ENCODE measurements around the gene CD72. TPM values are rescaled to one million over a fixed set of nuclear protein-coding genes. Genes with fewer than 3 reads are reported as not detected.
"Not testable (repeated sequence)": the region's sequence is repeated elsewhere in the genome, so short reads cannot be mapped to it uniquely, and the experiment has no call there.

CD72 gene
- total RNA-seq, 2 donors from 2014 or later: 3.3 to 3.9 TPM

DNA sequence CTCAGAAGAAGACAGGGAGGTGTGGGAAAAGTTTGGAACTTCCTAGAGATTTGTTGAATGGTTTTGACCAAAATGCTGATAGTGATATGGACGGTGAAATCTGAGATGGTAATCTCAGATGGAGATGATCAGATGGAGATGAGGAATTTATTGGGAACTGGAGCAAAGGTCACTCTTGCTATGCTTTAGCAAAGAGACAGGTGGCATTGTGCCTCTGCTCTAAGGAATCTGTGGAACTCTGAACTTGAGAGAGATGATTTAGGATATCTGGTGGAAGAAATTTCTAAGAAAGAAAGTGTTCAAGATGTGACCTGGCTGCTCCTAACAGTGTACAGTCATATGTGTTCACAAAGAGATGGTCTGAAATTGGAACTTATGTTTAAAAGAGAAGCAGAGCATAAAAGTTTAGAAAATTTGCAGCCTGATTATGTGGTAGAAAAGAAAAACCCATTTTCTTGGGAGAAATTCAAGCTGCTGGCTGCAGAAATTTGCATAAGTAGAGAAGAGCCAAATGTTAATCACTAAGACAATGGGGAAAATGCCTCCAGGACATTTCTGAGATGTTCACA is 38.5 kb downstream of the CD72 start:
- H3K27me3 ChIP-seq; H3K4me1 ChIP-seq; H3K36me3 ChIP-seq (replicated peaks in 1 of 2; ENCODE audit: insufficient read depth in 1 of 2, low read depth in 2 of 2); H3K27ac ChIP-seq; H3K4me3 ChIP-seq; ATAC-seq; H3K9me3 ChIP-seq; intact Hi-C loops (cut with DNase I); DNase-seq: not testable (repeated sequence)
- WGBS, 2 donors: 95 to 97% methylated on average over 1 of the region's 1 CpG

DNA sequence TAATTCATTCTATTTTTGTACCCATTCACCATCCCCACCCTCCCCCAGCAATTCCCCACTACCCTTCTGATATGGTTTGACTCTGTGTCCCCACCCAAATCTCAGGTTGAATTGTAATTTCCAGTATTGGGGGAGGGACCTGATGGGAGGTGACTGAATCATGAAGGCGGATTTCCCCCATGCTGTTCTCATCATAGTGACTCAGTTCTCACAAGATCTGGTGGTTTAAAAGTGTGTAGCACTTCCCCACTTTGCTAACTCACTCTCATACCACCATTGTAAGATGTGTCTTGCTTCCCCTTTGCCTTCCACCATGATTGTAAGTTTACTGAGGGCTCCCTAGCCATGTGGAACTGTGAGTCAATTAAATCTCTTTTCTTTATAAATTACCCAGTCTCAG is 39.1 kb downstream of the CD72 start:
- 94 to 100% methylated on average over 1 of the region's 1 CpG for WGBS, 2 donors
- no peak for DNase-seq

DNA sequence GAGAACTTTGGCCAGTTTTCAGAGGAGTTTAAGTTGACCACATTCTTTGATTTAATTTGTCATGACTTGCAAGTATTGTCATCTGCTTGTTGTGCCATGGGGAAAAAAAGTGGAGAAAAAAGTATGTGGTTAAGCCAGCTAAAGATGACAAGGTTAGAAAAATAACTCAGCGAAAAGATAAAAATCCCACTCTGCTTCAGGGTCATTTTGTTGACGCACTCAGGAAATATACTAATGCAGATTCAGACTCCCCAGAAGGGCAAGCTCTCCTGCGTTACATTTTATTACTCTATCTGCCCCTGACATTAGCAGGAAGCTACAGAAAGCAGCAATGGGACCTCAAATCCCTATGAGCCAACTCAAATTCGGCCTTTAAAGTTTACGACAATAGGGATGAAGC is 40.7 kb downstream of the CD72 start:
- DNase-seq (no peak), ATAC-seq (no peak)
- no peaks in the 10 kb centered on the region for H3K27me3 ChIP-seq
- H3K4me3 ChIP-seq: no peak overlapping the region
- H3K36me3 ChIP-seq (replicated peaks in 1 of 2; ENCODE audit: insufficient read depth in 1 of 2, low read depth in 2 of 2): no peaks in the 10 kb centered on the region
- no peak overlapping the region for H3K27ac ChIP-seq
- intact Hi-C loops (cut with DNase I): no loop called here
- H3K4me1 ChIP-seq: no peaks in the 10 kb centered on the region
- H3K9me3 ChIP-seq: no peaks in the 10 kb centered on the region
- 69 to 87% methylated on average over 5 of the region's 5 CpGs for WGBS, 2 donors
- TF ChIP-seq, protein P1, sequence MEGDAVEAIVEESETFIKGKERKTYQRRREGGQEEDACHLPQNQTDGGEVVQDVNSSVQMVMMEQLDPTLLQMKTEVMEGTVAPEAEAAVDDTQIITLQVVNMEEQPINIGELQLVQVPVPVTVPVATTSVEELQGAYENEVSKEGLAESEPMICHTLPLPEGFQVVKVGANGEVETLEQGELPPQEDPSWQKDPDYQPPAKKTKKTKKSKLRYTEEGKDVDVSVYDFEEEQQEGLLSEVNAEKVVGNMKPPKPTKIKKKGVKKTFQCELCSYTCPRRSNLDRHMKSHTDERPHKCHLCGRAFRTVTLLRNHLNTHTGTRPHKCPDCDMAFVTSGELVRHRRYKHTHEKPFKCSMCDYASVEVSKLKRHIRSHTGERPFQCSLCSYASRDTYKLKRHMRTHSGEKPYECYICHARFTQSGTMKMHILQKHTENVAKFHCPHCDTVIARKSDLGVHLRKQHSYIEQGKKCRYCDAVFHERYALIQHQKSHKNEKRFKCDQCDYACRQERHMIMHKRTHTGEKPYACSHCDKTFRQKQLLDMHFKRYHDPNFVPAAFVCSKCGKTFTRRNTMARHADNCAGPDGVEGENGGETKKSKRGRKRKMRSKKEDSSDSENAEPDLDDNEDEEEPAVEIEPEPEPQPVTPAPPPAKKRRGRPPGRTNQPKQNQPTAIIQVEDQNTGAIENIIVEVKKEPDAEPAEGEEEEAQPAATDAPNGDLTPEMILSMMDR (IDR thresholded peaks at IDR 0.05): no peak
- TF ChIP-seq POLR2A (IDR thresholded peaks at IDR 0.05): no peak

More for the DNA sequence above, 39.1 kb downstream of the CD72 start:
- intact Hi-C loops (cut with DNase I): no loop called here
- TF ChIP-seq, protein P1 (IDR thresholded peaks at IDR 0.05): no peak
- no peak for TF ChIP-seq POLR2A (IDR thresholded peaks at IDR 0.05)
- ATAC-seq: no peak
- Histone ChIP-seq H3K27ac (no peak overlapping the region), H3K9me3 (no peaks in the 10 kb centered on the region), H3K36me3 (replicated peaks in 1 of 2; ENCODE audit: insufficient read depth in 1 of 2, low read depth in 2 of 2) (no peaks in the 10 kb centered on the region), H3K4me1 (no peaks in the 10 kb centered on the region), H3K4me3 (no peak overlapping the region), H3K27me3 (no peaks in the 10 kb centered on the region)

DNA sequence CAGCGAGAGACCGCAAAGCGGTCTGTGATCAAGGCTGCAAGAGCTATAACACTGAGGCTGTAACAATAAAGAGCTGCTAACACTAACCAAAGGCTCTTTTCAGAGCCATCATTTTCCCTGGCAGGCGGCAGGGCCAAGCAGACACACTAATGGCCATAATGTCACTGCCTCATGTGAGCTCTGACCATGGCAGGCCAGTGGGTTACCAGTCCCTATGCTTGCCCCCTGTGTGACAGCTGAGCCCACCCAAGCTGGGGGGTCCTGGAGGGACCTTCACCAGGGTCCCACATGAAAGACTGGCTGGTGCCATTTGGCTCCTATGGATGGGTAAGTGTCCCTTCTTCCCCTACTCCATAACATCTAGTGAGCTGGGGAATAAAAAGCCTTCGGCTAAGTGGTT is 42.7 kb downstream of the CD72 start:
- no peak for ATAC-seq
- Histone ChIP-seq H3K9me3 (no peaks in the 10 kb centered on the region), H3K27me3 (no peaks in the 10 kb centered on the region), H3K27ac (no peak overlapping the region), H3K4me3 (no peak overlapping the region), H3K36me3 (replicated peaks in 1 of 2; ENCODE audit: insufficient read depth in 1 of 2, low read depth in 2 of 2) (no peaks in the 10 kb centered on the region), H3K4me1 (no peaks in the 10 kb centered on the region)
- 86 to 96% methylated on average over 5 of the region's 5 CpGs for WGBS, 2 donors
- no peak for TF ChIP-seq POLR2A (IDR thresholded peaks at IDR 0.05)
- DNase-seq: no peak
- intact Hi-C loops (cut with DNase I): no loop called here

DNA sequence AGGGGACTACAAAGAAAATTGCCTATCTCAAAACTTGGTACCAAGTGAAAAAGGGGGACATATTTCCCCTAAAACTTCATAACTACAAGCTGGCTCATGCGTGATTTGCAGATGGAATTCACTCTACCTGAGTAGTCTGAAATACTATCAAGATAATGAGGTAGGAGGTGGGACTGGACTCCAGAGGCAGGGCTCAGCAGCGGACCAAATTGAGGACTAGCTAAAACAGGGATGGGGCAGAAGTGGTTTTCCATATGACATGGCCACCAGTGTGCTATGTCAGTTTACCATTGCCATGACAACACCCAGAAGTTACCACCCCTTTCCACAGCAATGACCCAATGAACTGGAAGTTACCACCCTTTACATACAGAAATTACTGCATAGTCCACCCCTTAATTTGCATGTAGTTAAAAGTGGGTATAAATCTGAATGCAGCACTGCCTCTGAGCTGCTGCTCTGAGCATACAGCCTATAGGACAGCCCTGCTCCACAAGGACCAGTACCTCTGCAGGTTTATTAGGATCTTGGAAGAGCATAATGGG is 43.6 kb downstream of the CD72 start:
- Histone ChIP-seq H3K27me3 (no peaks in the 10 kb centered on the region), H3K9me3 (no peaks in the 10 kb centered on the region), H3K4me3 (no peak overlapping the region), H3K4me1 (no peaks in the 10 kb centered on the region), H3K27ac (no peak overlapping the region), H3K36me3 (replicated peaks in 1 of 2; ENCODE audit: insufficient read depth in 1 of 2, low read depth in 2 of 2) (no peaks in the 10 kb centered on the region)
- whole genome bisulfite sequencing, 2 donors: 100% methylated on average over 2 of the region's 2 CpGs
- TF ChIP-seq, protein P1 (IDR thresholded peaks at IDR 0.05): no peak
- no peak for TF ChIP-seq POLR2A (IDR thresholded peaks at IDR 0.05)
- DNase-seq: no peak
- intact Hi-C loops (cut with DNase I): no loop called here
- ATAC-seq: no peak
